H1 (cell line): ENCODE data around the gene SLC4A8. TPM values are rescaled to one million over a fixed set of nuclear protein-coding genes. Genes with fewer than 3 reads are reported as not detected.

Source experiments
- CTCF ChIA-PET: fragments of 300-600 bp; sonication (Branson Sonifier 250); formaldehyde crosslinking; loops from one replicate; lab custom pipeline; 2021; ENCODE audit not compliant: partially characterized antibody; lab: Charles Lee
- POLR2A ChIA-PET: fragments of 300-600 bp; sonication (Branson Sonifier 250); formaldehyde crosslinking; loops from one replicate; lab custom pipeline; 2021; ENCODE audit warnings: inconsistent platforms; ENCODE audit not compliant: partially characterized antibody; lab: Charles Lee
- DNase-seq, 2 experiments: peaks; one replicate each; pipeline versions ENCODE4 v3.0.0 to v3.0.0-alpha.2; 2010 to 2022; ENCODE audit warnings: low spot score in 2 of 2, low read depth in 1 of 2, mixed read lengths in 1 of 2
- FAIRE-seq: peaks from 2 replicates; lab custom pipeline; 2011; peaks lifted over from hg19 to GRCh38; lab: Jason Lieb, UNC
- H2AFZ ChIP-seq: 2 replicates; pipeline ENCODE4 v1.8.1; 2012; ENCODE audit warnings: low read length, inconsistent platforms
- H2AK5ac ChIP-seq: 2 replicates; pipeline ENCODE4 v1.6.1; 2013; ENCODE audit warnings: low read depth, low read length
- H2BK120ac ChIP-seq: replicated peaks from 2 replicates; pipeline ENCODE3; 2013; ENCODE audit warnings: low read depth, low read length, inconsistent platforms
- H2BK12ac ChIP-seq: 2 replicates; pipeline ENCODE4 v1.6.1; 2013; ENCODE audit warnings: low read depth, low read length
- H2BK15ac ChIP-seq: 2 replicates; pipeline ENCODE4 v1.6.1; 2013; ENCODE audit warnings: low read length
- H2BK20ac ChIP-seq: 2 replicates; pipeline ENCODE4 v1.6.1; 2013; ENCODE audit warnings: low read length
- H2BK5ac ChIP-seq: 2 replicates; pipeline ENCODE4 v1.6.1; 2013; ENCODE audit warnings: low read depth, low read length
- H3K14ac ChIP-seq: 2 replicates; pipeline ENCODE4 v1.6.1; 2013; ENCODE audit warnings: inconsistent platforms; ENCODE audit not compliant: insufficient read length
- H3K18ac ChIP-seq: 2 replicates; pipeline ENCODE4 v1.6.1; 2013; ENCODE audit warnings: low read length; ENCODE audit errors: extremely low read depth
- H3K23ac ChIP-seq: 2 replicates; pipeline ENCODE4 v1.6.1; 2013; ENCODE audit warnings: inconsistent platforms; ENCODE audit not compliant: insufficient read length
- H3K23me2 ChIP-seq: 2 replicates; pipeline ENCODE4 v1.6.1; 2013; ENCODE audit warnings: low read depth, low read length
- H3K27ac ChIP-seq: 2 replicates; pipeline ENCODE4 v1.6.1; 2011; ENCODE audit warnings: low read depth, low read length, inconsistent platforms
- H3K27me3 ChIP-seq, 4 experiments: replicated peaks in 1 of 4; 1 replicate in 1 of 4; 2 replicates in 3 of 4; pipeline versions ENCODE4 v1.6.1 to v1.8.1; 2011 to 2013; ENCODE audit warnings: low read length in 3 of 4, mild to moderate bottlenecking in 3 of 4, inconsistent platforms in 2 of 4, mixed read lengths in 2 of 4, moderate library complexity in 1 of 4; ENCODE audit not compliant: control insufficient read depth in 3 of 4, insufficient read depth in 3 of 4; ENCODE audit errors: extremely low read depth in 1 of 4
- H3K36me3 ChIP-seq, 4 experiments: 2 replicates each; pipeline versions ENCODE4 v1.6.1 to v1.8.1; 2011 to 2013; ENCODE audit warnings: mild to moderate bottlenecking in 4 of 4, low read length in 3 of 4, moderate library complexity in 2 of 4, control low read depth in 1 of 4, inconsistent platforms in 1 of 4; ENCODE audit not compliant: insufficient read depth in 4 of 4, control insufficient read depth in 2 of 4
- H3K4ac ChIP-seq: replicated peaks from 2 replicates; pipeline ENCODE3; 2013; ENCODE audit warnings: low read length, low read depth, mixed read lengths, inconsistent platforms; ENCODE audit not compliant: insufficient read length
- H3K4me1 ChIP-seq, 4 experiments: replicated peaks in 1 of 4; 1 replicate in 1 of 4; 2 replicates in 3 of 4; pipeline versions ENCODE4 v1.6.1 to v1.8.1; 2011 to 2013; ENCODE audit warnings: low read length in 3 of 4, inconsistent platforms in 2 of 4, mixed read lengths in 1 of 4; ENCODE audit not compliant: insufficient read depth in 4 of 4, control insufficient read depth in 3 of 4
- H3K4me2 ChIP-seq, 2 experiments: 2 replicates each; pipeline versions ENCODE4 v1.6.1 to v1.8.1; 2011 to 2013; ENCODE audit warnings: low read depth in 2 of 2, low read length in 2 of 2, control low read depth in 1 of 2, inconsistent platforms in 1 of 2, mild to moderate bottlenecking in 1 of 2; ENCODE audit not compliant: insufficient read depth in 1 of 2
- H3K4me3 ChIP-seq, 4 experiments: fragments of 200-600, 300-600 bp in 1 of 4; sonication (generic), shearing (Covaris generic), sonication (Bioruptor Twin) in 1 of 4; 2 replicates each; pipeline versions ENCODE4 v1.5.1 to v1.8.1; 2011 to 2016; ENCODE audit warnings: low read length in 4 of 4, low read depth in 3 of 4, control low read depth in 2 of 4, inconsistent platforms in 2 of 4, mild to moderate bottlenecking in 2 of 4, mixed read lengths in 1 of 4, moderate library complexity in 1 of 4; ENCODE audit not compliant: insufficient read depth in 2 of 4; ENCODE audit errors: extremely low read depth in 1 of 4
- H3K56ac ChIP-seq: replicated peaks from 2 replicates; pipeline ENCODE3; 2013; ENCODE audit warnings: low read depth, mild to moderate bottlenecking, mixed read lengths, low read length, inconsistent platforms; ENCODE audit not compliant: insufficient read length
- H3K79me1 ChIP-seq: 2 replicates; pipeline ENCODE4 v1.6.1; 2013; ENCODE audit warnings: low read depth, low read length, control low read depth
- H3K79me2 ChIP-seq, 2 experiments: 2 replicates each; pipeline versions ENCODE4 v1.6.1 to v1.8.1; 2012 to 2013; ENCODE audit warnings: low read length in 2 of 2, mild to moderate bottlenecking in 2 of 2, inconsistent platforms in 1 of 2; ENCODE audit not compliant: insufficient read depth in 2 of 2, control insufficient read depth in 1 of 2
- H3K9ac ChIP-seq, 4 experiments: replicated peaks in 1 of 4; 1 replicate in 1 of 4; 2 replicates in 3 of 4; pipeline versions ENCODE4 v1.6.1 to v1.8.1; 2011 to 2013; ENCODE audit warnings: low read depth in 3 of 4, low read length in 3 of 4, control low read depth in 2 of 4, mild to moderate bottlenecking in 2 of 4, moderate library complexity in 2 of 4, inconsistent platforms in 1 of 4; ENCODE audit errors: extremely low read depth in 1 of 4
- H3K9me3 ChIP-seq, 2 experiments: 2 replicates each; pipeline versions ENCODE4 v1.6.1 to v1.8.1; 2012 to 2013; ENCODE audit warnings: mild to moderate bottlenecking in 2 of 2, moderate library complexity in 2 of 2, control low read depth in 1 of 2, inconsistent platforms in 1 of 2, low read depth in 1 of 2, low read length in 1 of 2, mixed read lengths in 1 of 2; ENCODE audit not compliant: insufficient read depth in 2 of 2
- H4K20me1 ChIP-seq, 2 experiments: replicated peaks in 1 of 2; 2 replicates each; pipeline versions ENCODE3 to v1.8.1; 2011 to 2013; ENCODE audit warnings: inconsistent platforms in 2 of 2, low read length in 2 of 2, mild to moderate bottlenecking in 1 of 2; ENCODE audit not compliant: insufficient read depth in 2 of 2, control insufficient read depth in 1 of 2
- H4K5ac ChIP-seq: 2 replicates; pipeline ENCODE4 v1.6.1; 2013; ENCODE audit warnings: low read length, low read depth, mixed read lengths, inconsistent platforms; ENCODE audit not compliant: insufficient read length
- H4K8ac ChIP-seq: 2 replicates; pipeline ENCODE4 v1.8.0; 2013; ENCODE audit warnings: mild to moderate bottlenecking, moderate library complexity, low read length, inconsistent platforms; ENCODE audit not compliant: insufficient read depth; ENCODE audit errors: extremely low read depth
- H4K91ac ChIP-seq: replicated peaks from 2 replicates; pipeline ENCODE3; 2013; ENCODE audit warnings: low read length, mixed read lengths, inconsistent platforms; ENCODE audit not compliant: insufficient read length
- BACH1 ChIP-seq: IDR thresholded peaks from 2 replicates; pipeline ENCODE4 v1.6.1; 2012; ENCODE audit warnings: low read length, improper control_type of control experiment
- BRCA1 ChIP-seq: IDR thresholded peaks from 2 replicates; pipeline ENCODE4 v1.6.1; 2012; ENCODE audit warnings: low read depth, low read length, improper control_type of control experiment
- CBX5 ChIP-seq: fragments of 300-800, 300-1000 bp; sonication (generic); IDR thresholded peaks from 2 replicates; pipeline ENCODE4 v1.7.1; 2016; ENCODE audit warnings: antibody characterized with exemption, low read length, low read depth
- CEBPB ChIP-seq: IDR thresholded peaks from 2 replicates; pipeline ENCODE4 v1.6.1; 2012; ENCODE audit warnings: low read depth, low read length
- FOSL1 ChIP-seq: IDR thresholded peaks from 2 replicates; pipeline ENCODE4 v1.6.1; 2011; ENCODE audit warnings: mild to moderate bottlenecking, low read depth, low read length, moderate library complexity; ENCODE audit not compliant: insufficient read depth
- GTF2F1 ChIP-seq: IDR thresholded peaks from 2 replicates; pipeline ENCODE4 v1.6.1; 2012; ENCODE audit warnings: low read depth, low read length, improper control_type of control experiment, borderline replicate concordance
- NRF1 ChIP-seq: IDR thresholded peaks from 2 replicates; pipeline ENCODE4 v1.6.1; 2011; ENCODE audit warnings: mild to moderate bottlenecking, low read depth, low read length, improper control_type of control experiment
- POLR2A ChIP-seq, 2 experiments: IDR thresholded peaks; 1 replicate in 1 of 2; 2 replicates in 1 of 2; pipeline ENCODE4 v1.6.1; 2011; ENCODE audit warnings: low read depth in 2 of 2, low read length in 2 of 2, mild to moderate bottlenecking in 2 of 2; ENCODE audit errors: control extremely low read depth in 1 of 2
- POLR2AphosphoS5 ChIP-seq: IDR thresholded peaks from 2 replicates; pipeline ENCODE4 v1.6.1; 2011; ENCODE audit warnings: low read depth, low read length
- POU5F1 ChIP-seq: IDR thresholded peaks from 2 replicates; pipeline ENCODE4 v1.6.1; 2011; ENCODE audit warnings: low read depth, mild to moderate bottlenecking, low read length, moderate library complexity
- SIN3A ChIP-seq, 2 experiments: IDR thresholded peaks in 1 of 2; conservative IDR thresholded peaks in 1 of 2; 2 replicates each; pipeline ENCODE4 v1.6.1; 2011 to 2012; ENCODE audit warnings: low read length in 2 of 2, improper control_type of control experiment in 1 of 2, low read depth in 1 of 2, mild to moderate bottlenecking in 1 of 2
- SP1 ChIP-seq: IDR thresholded peaks from 2 replicates; pipeline ENCODE4 v1.6.1; 2011; ENCODE audit warnings: low read depth, low read length
- TAF1 ChIP-seq: IDR thresholded peaks from 2 replicates; pipeline ENCODE4 v1.6.1; 2011; ENCODE audit warnings: mild to moderate bottlenecking, low read depth, low read length
- TEAD4 ChIP-seq: IDR thresholded peaks from 2 replicates; pipeline ENCODE4 v1.6.1; 2012; ENCODE audit warnings: low read depth, low read length, inconsistent platforms, mixed read lengths
- YY1 ChIP-seq: IDR thresholded peaks from 2 replicates; pipeline ENCODE4 v1.6.1; 2011; ENCODE audit warnings: low read depth, mild to moderate bottlenecking, low read length
- ZNF274 ChIP-seq: IDR thresholded peaks from 2 replicates; pipeline ENCODE4 v1.7.0; 2012; ENCODE audit warnings: low read length, borderline replicate concordance; ENCODE audit errors: extremely low read depth
- WGBS, 2 experiments: shearing (Covaris generic) in 1 of 2; methylation state at CpG; one replicate each; pipeline versions ENCODE4 v1.1.6 to v1.1.7; 2013 to 2015; ENCODE audit warnings: low lambda C conversion rate in 2 of 2, mixed read lengths in 2 of 2, inconsistent platforms in 1 of 2, low coverage in 1 of 2, missing lambda C conversion rate in 1 of 2; ENCODE audit not compliant: insufficient replicate concordance in 2 of 2, insufficient coverage in 1 of 2, insufficient read length in 1 of 2; ENCODE audit errors: extremely low coverage in 1 of 2, missing lambda C conversion rate in 1 of 2; 5-methylcytosine and 5-hydroxymethylcytosine counted together
- polyA plus RNA-seq, 7 experiments: library from polyadenylated mRNA; depleted of rRNA in 3 of 7; stranded (reverse) in 5 of 7; unstranded in 2 of 7; fragments of >200 nt in 5 of 7; fragments of 200-250 nt in 2 of 7; gene quantifications; 1 replicate in 5 of 7; 2 replicates in 1 of 7; 4 replicates in 1 of 7; pipeline versions ENCODE4 v1.2.1 to v1.2.3, GENCODE V29; 2011 to 2013; ENCODE audit warnings: missing spikeins in 2 of 7, mixed read lengths in 2 of 7
- total RNA-seq: library from RNA; stranded (reverse); fragmentation: NEBNext Ultra II Directional; extraction: Animal tissue kit (Norgen Biotek cat#: 25700); gene quantifications from 2 replicates; pipeline ENCODE4 v1.2.1, GENCODE V29; 2021

SLC4A8 gene
- total and polyA plus RNA-seq, 2 of the 8 experiments (the other 6 are each of a cell fraction or from before 2014, with no cell fraction given): 11.2 to 13.4 TPM

- ChIA-PET CTCF (interaction anchor here (0.9 to 1.6 kb wide), 4 partner anchors 11 to 95 kb away, joined by 3 to 4 read pairs (median 3); partner anchors contain the start of gene SLC4A8), POLR2A (interaction anchor here (1.1 kb wide), 1 partner anchor 20 kb away, joined by 3 read pairs; no protein-coding TSS in a partner anchor)
- H3K79me2 ChIP-seq: no peaks in the 10 kb centered on the region
- no peak overlapping the region for H2AK5ac ChIP-seq
- no peaks in the 10 kb centered on the region for H3K36me3 ChIP-seq
- H2BK20ac ChIP-seq: no peak overlapping the region
- H3K14ac ChIP-seq: no peak overlapping the region
- FAIRE-seq (no peak), DNase-seq (no peak)
- H4K5ac ChIP-seq: no peak overlapping the region
- H3K27me3 ChIP-seq: no peaks in the 10 kb centered on the region
- no peak overlapping the region for H4K8ac ChIP-seq
- no peaks in the 10 kb centered on the region for H3K23me2 ChIP-seq
- no peak overlapping the region for H3K56ac ChIP-seq
- H2BK5ac ChIP-seq: no peak overlapping the region
- H3K4ac ChIP-seq: no peak overlapping the region
- peaks cover 0 to 7% (median 0%) of the 10 kb centered on the region in 4 experiments; a peak in 1 of 7 replicates for H3K4me1 ChIP-seq
- no peak overlapping the region for H2BK12ac ChIP-seq
- H3K9me3 ChIP-seq: no peaks in the 10 kb centered on the region
- no peak overlapping the region for H3K4me2 ChIP-seq
- H3K18ac ChIP-seq: no peak overlapping the region
- no peak overlapping the region for H2BK120ac ChIP-seq
- no peak overlapping the region for H3K23ac ChIP-seq
- no peak overlapping the region for H4K91ac ChIP-seq
- H2BK15ac ChIP-seq: no peak overlapping the region
- H3K79me1 ChIP-seq: no peaks in the 10 kb centered on the region
- no peak overlapping the region for H3K9ac ChIP-seq
- H4K20me1 ChIP-seq: no peaks in the 10 kb centered on the region
- WGBS, 2 experiments: 94% methylated on average over 1 of the region's 1 CpG; no CpG with 5 or more reads in 1 of the 2 experiments
- no peak overlapping the region for H2AFZ ChIP-seq
- no peak overlapping the region for H3K27ac ChIP-seq
- no peak overlapping the region for H3K4me3 ChIP-seq
- TF ChIP-seq FOSL1: no peak
- no peak for TF ChIP-seq POLR2A (IDR thresholded peaks at IDR 0.05; ENCODE audit: control extremely low read depth in 1 of 2, low read depth in 2 of 2, low read length in 2 of 2)
- TF ChIP-seq ZNF274: no peak
- TF ChIP-seq POLR2AphosphoS5: no peak
- no peak for TF ChIP-seq CBX5
- TF ChIP-seq TAF1: no peak
- no peak for TF ChIP-seq TEAD4
- no peak for TF ChIP-seq NRF1
- TF ChIP-seq SP1: no peak
- TF ChIP-seq BACH1: no peak
- TF ChIP-seq CEBPB: no peak
- TF ChIP-seq SIN3A (conservative IDR thresholded peaks at IDR 0.05 in 1 of 2, IDR thresholded peaks at IDR 0.05 in 1 of 2; ENCODE audit: low read depth in 1 of 2, low read length in 2 of 2): no peak
- TF ChIP-seq POU5F1: no peak
- TF ChIP-seq YY1: no peak
- TF ChIP-seq BRCA1: no peak
- TF ChIP-seq GTF2F1: no peak
These were observed 12.8 kb downstream of the SLC4A8 start for GRCh38 chr12:51437431-51437830.
